GM23338 (cell line): ENCODE measurements around the gene PXK. TPM values are rescaled to one million over a fixed set of nuclear protein-coding genes. Genes with fewer than 3 reads are reported as not detected.

Experiments used
- ATAC-seq: fragments of 200-7000 bp; cut with Tn5 transposase; 3 replicates; pipeline ENCODE4 v1.9.1; 2020
- DNase-seq: peaks from one replicate; pipeline ENCODE4 v3.0.0-alpha.2; 2015; ENCODE audit warnings: low spot score
- H2AFZ ChIP-seq: fragments of 200-600 bp; sonication (generic); 2 replicates; pipeline ENCODE4 v1.8.0; 2016; ENCODE audit warnings: antibody characterized with exemption, mild to moderate bottlenecking, moderate library complexity
- H3F3A ChIP-seq: fragments of 200-600 bp; sonication (generic); replicated peaks from 2 replicates; pipeline ENCODE4 v1.8.0; 2017; ENCODE audit warnings: antibody characterized with exemption, mixed run types, low read depth
- H3K27ac ChIP-seq: fragments of 200-600 bp; sonication (generic); 2 replicates; pipeline ENCODE4 v1.6.1; 2016; ENCODE audit warnings: low read depth
- H3K27me3 ChIP-seq: fragments of 200-600 bp; sonication (generic); 2 replicates; pipeline ENCODE4 v1.8.0; 2016; ENCODE audit warnings: mild to moderate bottlenecking, mixed run types, moderate library complexity; ENCODE audit not compliant: insufficient read depth
- H3K36me3 ChIP-seq: fragments of 200-600 bp; sonication (generic); 2 replicates; pipeline ENCODE4 v1.8.0; 2016; ENCODE audit warnings: mild to moderate bottlenecking; ENCODE audit not compliant: insufficient read depth
- H3K4me1 ChIP-seq: fragments of 200-600 bp; sonication (generic); 2 replicates; pipeline ENCODE4 v1.8.0; 2016; ENCODE audit warnings: mild to moderate bottlenecking, moderate library complexity; ENCODE audit not compliant: insufficient read depth
- H3K4me2 ChIP-seq: fragments of 200-600 bp; sonication (generic); 2 replicates; pipeline ENCODE4 v1.7.1; 2017; ENCODE audit warnings: mixed run types
- H3K4me3 ChIP-seq: fragments of 200-600 bp; sonication (generic); 2 replicates; pipeline ENCODE4 v1.6.1; 2016; ENCODE audit warnings: mixed run types
- H3K79me2 ChIP-seq: fragments of 200-600 bp; sonication (generic); replicated peaks from 2 replicates; pipeline ENCODE4 v1.8.0; 2017; ENCODE audit warnings: mild to moderate bottlenecking; ENCODE audit not compliant: insufficient read depth
- H3K9me2 ChIP-seq: fragments of 200-600 bp; sonication (generic); 2 replicates; pipeline ENCODE4 v1.8.0; 2017; ENCODE audit not compliant: insufficient read depth
- H4K20me1 ChIP-seq: fragments of 200-600 bp; sonication (generic); replicated peaks from 2 replicates; pipeline ENCODE4 v1.8.0; 2017; ENCODE audit warnings: mild to moderate bottlenecking; ENCODE audit not compliant: insufficient read depth
- H3K27ac Mint-ChIP-seq: 2 replicates; pipeline ENCODE4 v1.8.0; 2020; ENCODE audit warnings: inconsistent platforms, mild to moderate bottlenecking, moderate library complexity, mixed read lengths
- H3K27me3 Mint-ChIP-seq: 3 replicates; pipeline ENCODE4 v1.8.0; 2022; ENCODE audit warnings: low read depth, mild to moderate bottlenecking, moderate library complexity, mixed read lengths, inconsistent platforms; ENCODE audit not compliant: insufficient read depth, poor library complexity
- H3K36me3 Mint-ChIP-seq: 3 replicates; pipeline ENCODE4 v1.8.0; 2021; ENCODE audit warnings: low read depth, mild to moderate bottlenecking, inconsistent platforms, moderate library complexity, mixed read lengths
- H3K4me1 Mint-ChIP-seq: 3 replicates; pipeline ENCODE4 v1.8.0; 2020; ENCODE audit warnings: mild to moderate bottlenecking, inconsistent platforms, mixed read lengths
- H3K4me3 Mint-ChIP-seq: 3 replicates; pipeline ENCODE4 v1.8.0; 2021; ENCODE audit warnings: moderate library complexity, mild to moderate bottlenecking, inconsistent platforms, mixed read lengths
- H3K9me3 Mint-ChIP-seq: 3 replicates; pipeline ENCODE4 v1.8.0; 2020; ENCODE audit warnings: moderate library complexity, mild to moderate bottlenecking, inconsistent platforms, mixed read lengths
- CREB1 ChIP-seq: fragments of 250-450 bp; sonication (Bioruptor Pico); IDR thresholded peaks from 2 replicates; pipeline ENCODE4 v1.5.0; 2020; ENCODE audit warnings: low read depth, mild to moderate bottlenecking, moderate library complexity
- CTCF ChIP-seq, 2 experiments: fragments of 200-600 bp in 1 of 2; sonication (generic) in 1 of 2; conservative IDR thresholded peaks; 2 replicates each; pipeline versions ENCODE4 v1.5.1 to v1.6.1; 2016 to 2017; ENCODE audit warnings: antibody characterized with exemption in 2 of 2, low read depth in 2 of 2, mild to moderate bottlenecking in 2 of 2, moderate library complexity in 1 of 2
- EZH2 ChIP-seq: fragments of 200-600 bp; sonication (generic); IDR thresholded peaks from one replicate; pipeline ENCODE4 v1.8.0; 2017; ENCODE audit warnings: antibody characterized with exemption, mild to moderate bottlenecking, low read depth; ENCODE audit not compliant: unreplicated experiment
- EZH2phosphoT487 ChIP-seq: fragments of 200-600 bp; sonication (generic); IDR thresholded peaks from one replicate; pipeline ENCODE4 v1.8.1; 2018; ENCODE audit warnings: antibody characterized with exemption; ENCODE audit not compliant: unreplicated experiment
- JUNB ChIP-seq: IDR thresholded peaks from one replicate; pipeline ENCODE4 v1.6.1; 2016; ENCODE audit warnings: antibody characterized with exemption; ENCODE audit not compliant: unreplicated experiment
- POLR2AphosphoS5 ChIP-seq: IDR thresholded peaks from 2 replicates; pipeline ENCODE4 v1.6.1; 2016; ENCODE audit warnings: antibody characterized with exemption, low read depth
- REST ChIP-seq: IDR thresholded peaks from one replicate; pipeline ENCODE4 v1.6.1; 2018; ENCODE audit warnings: antibody characterized with exemption; ENCODE audit not compliant: unreplicated experiment
- STAT1 ChIP-seq: IDR thresholded peaks from one replicate; pipeline ENCODE4 v1.6.1; 2016; ENCODE audit warnings: antibody characterized with exemption; ENCODE audit not compliant: unreplicated experiment
- ZNF114 ChIP-seq: fragments of 250-450 bp; sonication (Bioruptor Pico); IDR thresholded peaks from 2 replicates; pipeline ENCODE4 v1.5.0; 2020; ENCODE audit warnings: mild to moderate bottlenecking, moderate library complexity
- ZNF331 ChIP-seq: fragments of 250-450 bp; sonication (Bioruptor Pico); IDR thresholded peaks from 2 replicates; pipeline ENCODE4 v1.5.0; 2020; ENCODE audit warnings: low read depth, mild to moderate bottlenecking, moderate library complexity
- polyA plus RNA-seq: library from polyadenylated mRNA; unstranded; fragments of >200 nt; fragmentation: Nextera tagmentation; extraction: Ambion mirVana; gene quantifications from 2 replicates; pipeline ENCODE4 v1.2.1, GENCODE V29; 2016
- total RNA-seq: library from RNA; depleted of rRNA; stranded (reverse); fragments of >200 nt; shearing (Covaris generic); gene quantifications from 2 replicates; pipeline ENCODE4 v1.2.3, GENCODE V29; 2014

PXK gene
- total and polyA plus RNA-seq, 2 experiments from 2014 or later: 6.4 to 6.5 TPM

- Mint-ChIP-seq H3K36me3 (peaks cover 64% of the 10 kb centered on the region), H3K27me3 (peaks cover 6% of the 10 kb centered on the region), H3K27ac (no peak overlapping the region), H3K9me3 (no peaks in the 10 kb centered on the region), H3K4me1 (peaks cover 2% of the 10 kb centered on the region; the same call in 2 of the 3 replicates), H3K4me3 (no peak overlapping the region)
- TF ChIP-seq CREB1 (CRISPR knock-in tag) (no peak), STAT1 (no peak), JUNB (no peak), EZH2 (no peak)
- no peak overlapping the region for H3K27ac ChIP-seq
- H3K36me3 ChIP-seq: peaks cover 58% of the 10 kb centered on the region
- no peak overlapping the region for H3K4me2 ChIP-seq
- H4K20me1 ChIP-seq: 0 out of 2 replicates have a peak, but pooled peaks cover 3% of the 10 kb centered on the region
- no peak overlapping the region for H2AFZ ChIP-seq
- 0 out of 2 replicates have a peak, but pooled peaks cover 3% of the 10 kb centered on the region for H3K79me2 ChIP-seq
- H3K27me3 ChIP-seq: no peaks in the 10 kb centered on the region
- peaks cover 9% of the 10 kb centered on the region for H3F3A ChIP-seq
- no peaks in the 10 kb centered on the region for H3K4me1 ChIP-seq
- no peak overlapping the region for H3K4me3 ChIP-seq
- H3K9me2 ChIP-seq: no peaks in the 10 kb centered on the region
- DNase-seq (no peak), ATAC-seq (no peak)
These were observed 93.1 kb downstream of the PXK start for GRCh38 chr3:58425782-58426181.

DNA sequence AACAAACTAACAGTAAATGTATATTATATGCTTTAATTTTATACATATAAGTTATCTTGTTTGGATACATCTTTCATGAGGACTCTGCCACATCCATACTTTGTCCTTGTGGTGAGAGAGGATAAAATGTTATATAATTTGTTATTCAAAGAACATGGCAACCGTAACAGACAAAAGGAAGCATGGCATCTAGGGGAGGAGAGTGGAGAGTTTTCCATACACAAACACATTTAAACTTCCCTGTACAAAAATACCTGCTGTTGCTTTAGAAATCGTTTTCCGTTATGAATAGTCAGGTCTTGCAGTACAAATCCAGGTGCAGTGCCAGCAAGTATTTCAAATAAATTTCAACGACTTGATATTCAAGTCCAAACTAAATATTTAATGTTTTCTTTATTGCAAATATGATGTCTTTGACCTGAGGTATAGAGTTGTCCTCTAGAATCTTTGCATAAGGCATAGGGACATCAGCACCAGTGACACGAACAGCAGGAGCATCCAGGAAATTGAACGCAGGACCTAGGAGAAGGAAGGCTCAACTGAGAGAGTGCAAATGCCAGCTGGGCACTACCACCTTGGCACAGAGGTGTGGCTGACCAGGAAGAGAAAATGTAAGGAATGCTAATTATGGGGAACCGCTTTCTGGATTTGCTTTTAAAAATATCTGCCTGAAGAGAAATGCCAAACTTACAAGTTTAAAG lies 95.1 kb downstream of the PXK start:
- H3K4me1 Mint-ChIP-seq: peaks cover 2% of the 10 kb centered on the region; the same call in 2 of the 3 replicates
- TF ChIP-seq ZNF331 (CRISPR knock-in tag): no peak
- DNase-seq (no peak), ATAC-seq (no peak)
- no peak overlapping the region for H3K4me3 Mint-ChIP-seq
- Histone ChIP-seq H3K36me3 (peaks cover 73% of the 10 kb centered on the region), H3K79me2 (peaks cover 23% of the 10 kb centered on the region), H3F3A (peaks cover 9% of the 10 kb centered on the region), H3K4me1 (0 out of 2 replicates have a peak, but pooled peaks cover 3% of the 10 kb centered on the region), H2AFZ (no peak overlapping the region), H3K27ac (no peak overlapping the region), H4K20me1 (0 out of 2 replicates have a peak, but pooled peaks cover 5% of the 10 kb centered on the region), H3K4me3 (no peak overlapping the region), H3K4me2 (no peak overlapping the region), H3K27me3 (no peaks in the 10 kb centered on the region), H3K9me2 (no peaks in the 10 kb centered on the region)
- H3K27me3 Mint-ChIP-seq: peaks cover 3% of the 10 kb centered on the region
- no peak overlapping the region for H3K27ac Mint-ChIP-seq
- no peaks in the 10 kb centered on the region for H3K9me3 Mint-ChIP-seq
- peaks cover 71% of the 10 kb centered on the region for H3K36me3 Mint-ChIP-seq

DNA sequence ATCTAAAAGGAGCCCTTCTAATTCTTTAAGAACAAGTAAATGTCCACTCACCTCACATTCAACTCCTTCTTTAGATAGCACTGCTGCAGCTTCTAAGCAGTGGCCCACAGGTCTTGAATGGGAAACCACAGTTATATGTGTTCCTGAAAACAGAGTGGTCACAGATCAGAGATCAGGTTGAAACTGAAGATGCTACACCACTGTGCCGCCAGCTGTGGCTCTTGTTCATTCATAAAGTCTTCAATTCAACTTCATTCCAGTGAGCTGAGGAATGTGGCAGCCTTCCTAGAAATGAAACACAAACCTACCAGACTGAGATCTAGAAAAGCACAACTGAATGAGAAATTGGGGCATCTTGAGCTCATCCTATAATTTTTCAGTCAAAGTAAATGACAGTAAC lies 97.0 kb downstream of the PXK start:
- H3K36me3 Mint-ChIP-seq: peaks cover 74% of the 10 kb centered on the region
- TF ChIP-seq CTCF (conservative IDR thresholded peaks at IDR 0.05; ENCODE audit: low read depth in 2 of 2) (no peak), STAT1 (no peak), REST (no peak), POLR2AphosphoS5 (no peak), EZH2phosphoT487 (no peak), ZNF114 (no peak), CREB1 (CRISPR knock-in tag) (no peak)

More for the DNA sequence above, 97.0 kb downstream of the PXK start:
- Histone ChIP-seq H3K36me3 (peaks cover 63% of the 10 kb centered on the region), H3K4me3 (no peak overlapping the region), H3K9me2 (peaks cover 3% of the 10 kb centered on the region; the same call in 1 of the 2 replicates), H3K4me1 (peaks cover 8% of the 10 kb centered on the region; the same call in 1 of the 2 replicates), H4K20me1 (peaks cover 5% of the 10 kb centered on the region; the same call in 1 of the 2 replicates), H3K27me3 (no peaks in the 10 kb centered on the region), H3F3A (peaks cover 14% of the 10 kb centered on the region), H3K4me2 (no peak overlapping the region), H2AFZ (no peak overlapping the region), H3K27ac (no peak overlapping the region), H3K79me2 (peaks cover 29% of the 10 kb centered on the region)
- Mint-ChIP-seq H3K4me1 (peaks cover 9% of the 10 kb centered on the region), H3K27ac (no peak overlapping the region), H3K4me3 (no peak overlapping the region), H3K9me3 (peaks cover 9% of the 10 kb centered on the region), H3K27me3 (peaks cover 3% of the 10 kb centered on the region)
- DNase-seq (no peak), ATAC-seq (no peak)
